Smooth muscle cell (in vitro differentiated cells): Measurements from ENCODE around the gene WDR64. TPM values are rescaled to one million over a fixed set of nuclear protein-coding genes. Genes with fewer than 3 reads are reported as not detected.

Experiments used
- DNase-seq: peaks from one replicate; lab custom pipeline; 2025; ENCODE audit not compliant: unreplicated experiment; lab: John Stamatoyannopoulos, UW
- H2AFZ ChIP-seq: fragments of 200-600 bp; sonication (generic); 2 replicates; pipeline ENCODE4 v1.6.0; 2016; ENCODE audit warnings: antibody characterized with exemption, low read depth, mild to moderate bottlenecking
- H3F3A ChIP-seq: fragments of 200-600 bp; sonication (generic); 2 replicates; pipeline ENCODE4 v1.6.0; 2017; ENCODE audit warnings: antibody characterized with exemption, low read depth
- H3K27ac ChIP-seq: fragments of 200-600 bp; sonication (generic); 2 replicates; pipeline ENCODE4 v1.5.1; 2016; ENCODE audit warnings: low read depth, mild to moderate bottlenecking
- H3K27me3 ChIP-seq: fragments of 200-600 bp; sonication (generic); 2 replicates; pipeline ENCODE4 v1.6.1; 2016; ENCODE audit warnings: low read depth, mild to moderate bottlenecking
- H3K36me3 ChIP-seq: fragments of 200-600 bp; sonication (generic); 2 replicates; pipeline ENCODE4 v1.5.1; 2016; ENCODE audit warnings: low read depth
- H3K4me1 ChIP-seq: fragments of 200-600 bp; sonication (generic); 2 replicates; pipeline ENCODE4 v1.5.1; 2016; ENCODE audit warnings: low read depth
- H3K4me2 ChIP-seq: fragments of 200-600 bp; sonication (generic); 2 replicates; pipeline ENCODE4 v1.6.0; 2016; ENCODE audit warnings: mild to moderate bottlenecking
- H3K4me3 ChIP-seq: fragments of 200-600 bp; sonication (generic); 2 replicates; pipeline ENCODE4 v1.5.1; 2016; ENCODE audit warnings: mild to moderate bottlenecking
- H3K79me2 ChIP-seq: fragments of 200-600 bp; sonication (generic); 2 replicates; pipeline ENCODE4 v1.6.0; 2016; ENCODE audit warnings: low read depth, mild to moderate bottlenecking
- H3K9ac ChIP-seq: fragments of 200-600 bp; sonication (generic); 2 replicates; pipeline ENCODE4 v1.6.0; 2016; ENCODE audit warnings: low read depth
- H3K9me3 ChIP-seq: fragments of 200-600 bp; sonication (generic); replicated peaks from 2 replicates; pipeline ENCODE4 v1.5.1; 2016; ENCODE audit warnings: low read depth
- H4K20me1 ChIP-seq: fragments of 200-600 bp; sonication (generic); 2 replicates; pipeline ENCODE4 v1.6.0; 2016; ENCODE audit warnings: low read depth
- WGBS: methylation state at CpG from one replicate; pipeline ENCODE4 v1.1.7; 2016; ENCODE audit warnings: low lambda C conversion rate; 5-methylcytosine and 5-hydroxymethylcytosine counted together
- polyA plus RNA-seq: library from polyadenylated mRNA; unstranded; fragments of >200 nt; fragmentation: Nextera tagmentation; extraction: Ambion mirVana; gene quantifications from 2 replicates; pipeline ENCODE4 v1.2.1, GENCODE V29; 2016
- total RNA-seq: library from RNA; depleted of rRNA; stranded (reverse); fragments of >200 nt; gene quantifications from 2 replicates; pipeline ENCODE4 v1.2.3, GENCODE V29; 2014
- TF ChIP-seq, protein P1 (sequence below): fragments of 200-600 bp; sonication (generic); IDR thresholded peaks from 2 replicates; pipeline ENCODE4 v1.5.1; 2017; ENCODE audit warnings: borderline replicate concordance, mild to moderate bottlenecking, antibody characterized with exemption; ENCODE audit not compliant: insufficient read depth, poor library complexity, severe bottlenecking

The WDR64 gene
- total and polyA plus RNA-seq, 2 experiments from 2014 or later = not detected

GRCh38 chr1:241614144-241614543 is 37.9 kb upstream of the WDR64 start:
- no peak overlapping the region for H3K9ac ChIP-seq
- TF ChIP-seq, protein P1, sequence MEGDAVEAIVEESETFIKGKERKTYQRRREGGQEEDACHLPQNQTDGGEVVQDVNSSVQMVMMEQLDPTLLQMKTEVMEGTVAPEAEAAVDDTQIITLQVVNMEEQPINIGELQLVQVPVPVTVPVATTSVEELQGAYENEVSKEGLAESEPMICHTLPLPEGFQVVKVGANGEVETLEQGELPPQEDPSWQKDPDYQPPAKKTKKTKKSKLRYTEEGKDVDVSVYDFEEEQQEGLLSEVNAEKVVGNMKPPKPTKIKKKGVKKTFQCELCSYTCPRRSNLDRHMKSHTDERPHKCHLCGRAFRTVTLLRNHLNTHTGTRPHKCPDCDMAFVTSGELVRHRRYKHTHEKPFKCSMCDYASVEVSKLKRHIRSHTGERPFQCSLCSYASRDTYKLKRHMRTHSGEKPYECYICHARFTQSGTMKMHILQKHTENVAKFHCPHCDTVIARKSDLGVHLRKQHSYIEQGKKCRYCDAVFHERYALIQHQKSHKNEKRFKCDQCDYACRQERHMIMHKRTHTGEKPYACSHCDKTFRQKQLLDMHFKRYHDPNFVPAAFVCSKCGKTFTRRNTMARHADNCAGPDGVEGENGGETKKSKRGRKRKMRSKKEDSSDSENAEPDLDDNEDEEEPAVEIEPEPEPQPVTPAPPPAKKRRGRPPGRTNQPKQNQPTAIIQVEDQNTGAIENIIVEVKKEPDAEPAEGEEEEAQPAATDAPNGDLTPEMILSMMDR = no peak

DNA sequence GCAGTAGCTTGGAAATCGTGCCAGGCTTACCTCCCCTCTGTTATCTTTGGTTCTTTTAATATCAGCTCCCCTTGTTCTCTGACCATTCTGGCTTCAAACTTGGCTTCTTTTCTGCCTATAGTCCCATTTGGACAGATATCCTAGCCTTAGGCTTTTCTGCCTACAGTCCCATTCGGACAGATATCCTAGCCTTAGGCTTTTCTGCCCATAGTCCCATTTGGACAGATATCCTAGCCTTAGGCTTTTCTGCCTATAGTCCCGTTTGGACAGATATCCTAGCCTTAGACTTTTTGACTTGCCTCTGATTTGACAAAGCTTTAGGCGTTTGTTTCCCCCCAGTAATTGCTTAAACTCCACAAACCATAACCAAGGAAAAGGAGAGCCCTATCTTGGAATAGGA is 37.5 kb upstream of the WDR64 start:
- DNase-seq = no peak
- Histone ChIP-seq H3K79me2 (no peaks in the 10 kb centered on the region), H2AFZ (no peak overlapping the region), H3K9ac (no peak overlapping the region), H3K9me3 (no peaks in the 10 kb centered on the region), H3K4me1 (no peaks in the 10 kb centered on the region), H3K27me3 (no peaks in the 10 kb centered on the region), H3F3A (no peaks in the 10 kb centered on the region), H4K20me1 (no peaks in the 10 kb centered on the region), H3K4me2 (no peak overlapping the region), H3K4me3 (no peak overlapping the region), H3K27ac (no peak overlapping the region), H3K36me3 (no peaks in the 10 kb centered on the region)
- WGBS = 84% methylated on average over 4 of the region's 4 CpGs
- TF ChIP-seq, protein P1 = no peak

More at GRCh38 chr1:241614144-241614543, 37.9 kb upstream of the WDR64 start:
- H3K4me3 ChIP-seq = no peak overlapping the region
- DNase-seq = no peak
- H3K27me3 ChIP-seq = no peaks in the 10 kb centered on the region
- 90% methylated on average over 4 of the region's 4 CpGs for WGBS
- no peaks in the 10 kb centered on the region for H3F3A ChIP-seq
- H3K4me1 ChIP-seq = no peaks in the 10 kb centered on the region
- no peaks in the 10 kb centered on the region for H3K36me3 ChIP-seq
- no peak overlapping the region for H3K4me2 ChIP-seq
- H3K27ac ChIP-seq = no peak overlapping the region
- no peaks in the 10 kb centered on the region for H3K79me2 ChIP-seq
- no peaks in the 10 kb centered on the region for H3K9me3 ChIP-seq
- H2AFZ ChIP-seq = no peak overlapping the region
- H4K20me1 ChIP-seq = no peaks in the 10 kb centered on the region

- Histone ChIP-seq H3K4me3 (no peak overlapping the region), H3K4me1 (no peaks in the 10 kb centered on the region), H3K4me2 (no peak overlapping the region), H3K27me3 (no peaks in the 10 kb centered on the region), H3K79me2 (no peaks in the 10 kb centered on the region), H4K20me1 (no peaks in the 10 kb centered on the region), H3K9ac (no peak overlapping the region), H3K27ac (no peak overlapping the region), H2AFZ (no peak overlapping the region), H3F3A (no peaks in the 10 kb centered on the region), H3K9me3 (no peaks in the 10 kb centered on the region), H3K36me3 (no peaks in the 10 kb centered on the region)
- TF ChIP-seq, protein P1 = no peak
- no peak for DNase-seq
- WGBS = 95% methylated on average over 8 of the region's 8 CpGs
Measured at GRCh38 chr1:241615043-241615974, 36.8 kb upstream of the WDR64 start.

- 96% methylated on average over 7 of the region's 7 CpGs for WGBS
- TF ChIP-seq, protein P1 = no peak
Measured at GRCh38 chr1:241617426-241617825, 34.7 kb upstream of the WDR64 start.

More at GRCh38 chr1:241617426-241617825, 34.7 kb upstream of the WDR64 start:
- H3K4me1 ChIP-seq = no peaks in the 10 kb centered on the region
- H3K9me3 ChIP-seq = no peaks in the 10 kb centered on the region
- H3K36me3 ChIP-seq = no peaks in the 10 kb centered on the region
- no peaks in the 10 kb centered on the region for H3K79me2 ChIP-seq
- H3K4me2 ChIP-seq = no peak overlapping the region
- H2AFZ ChIP-seq = no peak overlapping the region
- H4K20me1 ChIP-seq = no peaks in the 10 kb centered on the region
- no peak overlapping the region for H3K4me3 ChIP-seq
- no peak for DNase-seq
- H3K27me3 ChIP-seq = no peaks in the 10 kb centered on the region
- H3K27ac ChIP-seq = no peak overlapping the region
- H3F3A ChIP-seq = no peaks in the 10 kb centered on the region
- no peak overlapping the region for H3K9ac ChIP-seq
